ENCODE measurements around the gene RAB17.

RAB17 gene, protein sequence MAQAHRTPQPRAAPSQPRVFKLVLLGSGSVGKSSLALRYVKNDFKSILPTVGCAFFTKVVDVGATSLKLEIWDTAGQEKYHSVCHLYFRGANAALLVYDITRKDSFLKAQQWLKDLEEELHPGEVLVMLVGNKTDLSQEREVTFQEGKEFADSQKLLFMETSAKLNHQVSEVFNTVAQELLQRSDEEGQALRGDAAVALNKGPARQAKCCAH

DNA sequence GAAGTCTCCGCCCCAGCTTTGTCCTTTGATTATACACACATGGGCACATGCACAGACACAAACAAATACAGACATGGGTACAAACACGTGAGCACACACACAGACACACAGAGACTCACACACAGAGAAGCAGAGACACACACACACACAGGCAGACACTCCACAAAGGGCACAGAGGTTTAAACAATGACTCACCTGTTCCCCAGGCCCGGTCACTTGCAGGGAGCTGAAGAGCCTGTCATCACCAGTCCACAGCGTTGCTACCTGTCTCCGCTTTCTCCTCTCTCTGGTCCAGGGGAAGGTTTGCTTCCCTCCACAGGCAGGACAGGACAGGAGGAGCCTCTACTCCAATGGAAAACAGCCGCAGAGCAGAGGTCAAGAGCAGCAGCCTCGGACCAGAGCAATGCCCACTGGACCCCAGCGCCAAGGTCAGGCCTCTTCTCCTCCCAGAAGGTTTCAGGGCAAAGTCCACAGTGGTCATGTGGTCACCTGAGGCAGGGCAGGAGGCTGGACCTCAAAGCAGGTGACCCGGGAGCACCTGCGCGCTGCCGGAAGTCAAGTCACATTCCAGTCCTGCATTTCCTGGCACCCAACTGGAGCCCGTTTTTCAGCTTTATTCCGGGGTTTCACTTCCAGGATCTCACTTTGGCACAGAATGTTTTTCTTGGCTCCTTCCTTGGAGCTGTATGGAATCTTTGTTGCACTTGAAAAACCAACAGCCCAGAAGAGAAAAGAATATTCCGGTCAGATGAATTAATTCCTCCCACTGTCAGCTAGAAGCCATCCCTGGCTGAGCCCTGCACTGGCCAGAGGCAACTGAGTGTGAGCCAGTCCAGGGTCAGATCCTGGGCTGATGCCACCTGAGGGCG is at the start of gene RAB17:
Gene RAB17 (minus strand): TSS at position 463 of the 869 bp plus-strand sequence. CDS start 4,580 bp downstream, outside the sequence.
- no peak for DNase-seq (ENCODE audit: low read depth in 3 of 3)

DNA sequence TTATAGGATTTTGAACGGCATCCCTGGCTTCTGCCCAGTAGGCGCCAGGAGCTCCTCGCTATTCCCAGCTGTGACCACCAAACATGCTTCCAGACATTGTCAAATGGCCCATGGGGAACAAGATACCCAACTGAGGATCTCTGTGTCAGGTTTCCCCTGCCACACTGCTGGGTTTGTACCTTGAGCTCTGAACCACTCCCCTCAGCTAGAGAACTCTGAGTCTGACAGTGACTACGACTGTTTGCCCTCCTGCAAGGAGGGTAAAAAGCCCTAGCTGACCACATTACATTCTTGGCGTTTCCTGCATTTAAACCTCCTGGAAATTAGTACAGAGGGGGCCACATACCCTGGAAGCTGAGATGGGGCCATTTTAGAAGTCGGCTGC is 49.3 kb upstream of the RAB17 start:
- DNase-seq (ENCODE audit: low read depth in 3 of 3) = no peak

DNA sequence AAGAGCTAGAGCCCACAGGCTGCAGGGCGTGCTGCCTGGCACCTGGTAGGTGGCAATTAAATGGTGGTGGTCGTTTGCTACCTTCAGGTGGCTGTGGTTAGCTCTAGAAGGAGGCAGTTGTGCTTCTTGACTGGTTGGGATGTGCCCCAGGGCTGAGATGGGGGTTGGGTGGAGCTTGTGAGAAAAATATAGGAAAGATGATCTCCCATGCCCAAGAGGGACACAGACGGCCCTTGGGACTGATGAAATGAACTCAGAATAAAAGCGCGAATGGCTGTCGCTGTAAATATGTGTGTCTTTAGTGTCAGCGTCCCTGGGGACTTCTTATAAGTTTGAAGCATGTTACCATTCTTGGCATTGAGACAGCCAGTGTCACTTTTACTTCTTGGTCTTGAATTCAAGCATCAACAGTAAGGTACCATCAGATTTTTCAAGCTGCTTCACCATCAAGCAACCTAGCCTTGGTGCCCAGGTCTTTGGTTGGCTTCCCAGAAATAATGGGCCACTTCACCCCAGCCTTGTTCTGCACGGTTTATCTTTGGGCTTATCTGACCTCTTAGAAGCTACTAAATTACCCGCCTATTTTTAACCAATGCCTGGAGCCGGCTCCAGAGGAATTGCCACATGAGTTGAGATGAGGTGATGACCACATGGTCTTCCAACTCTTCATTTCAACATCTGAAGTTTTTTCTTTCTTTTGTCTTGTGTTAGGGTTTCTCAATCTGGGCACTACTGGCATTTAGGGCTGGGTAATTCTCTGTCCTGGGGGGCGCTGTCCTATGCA is 48.7 kb upstream of the RAB17 start:
- DNase-seq (ENCODE audit: low read depth in 3 of 3) = no peak

DNA sequence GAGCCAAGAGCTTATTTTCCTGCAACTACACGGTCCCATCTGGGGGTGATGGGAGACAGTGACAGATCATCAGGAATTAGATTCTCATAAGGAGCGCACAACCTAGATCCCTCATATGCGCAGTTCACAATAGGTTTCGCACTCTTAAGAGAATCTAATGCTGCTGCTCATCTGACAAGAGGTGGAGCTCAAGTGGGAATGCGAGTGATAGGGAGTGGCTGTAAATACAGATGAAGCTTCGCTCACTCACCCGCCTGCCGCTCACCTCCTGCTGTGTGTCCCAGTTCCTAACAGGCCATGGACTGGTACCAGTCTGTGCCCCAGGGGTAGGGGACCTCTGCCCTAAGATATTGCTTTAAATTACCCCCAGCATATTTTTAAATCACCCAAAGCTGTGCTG is 47.6 kb upstream of the RAB17 start:
- no peak for DNase-seq (ENCODE audit: low read depth in 3 of 3)

DNA sequence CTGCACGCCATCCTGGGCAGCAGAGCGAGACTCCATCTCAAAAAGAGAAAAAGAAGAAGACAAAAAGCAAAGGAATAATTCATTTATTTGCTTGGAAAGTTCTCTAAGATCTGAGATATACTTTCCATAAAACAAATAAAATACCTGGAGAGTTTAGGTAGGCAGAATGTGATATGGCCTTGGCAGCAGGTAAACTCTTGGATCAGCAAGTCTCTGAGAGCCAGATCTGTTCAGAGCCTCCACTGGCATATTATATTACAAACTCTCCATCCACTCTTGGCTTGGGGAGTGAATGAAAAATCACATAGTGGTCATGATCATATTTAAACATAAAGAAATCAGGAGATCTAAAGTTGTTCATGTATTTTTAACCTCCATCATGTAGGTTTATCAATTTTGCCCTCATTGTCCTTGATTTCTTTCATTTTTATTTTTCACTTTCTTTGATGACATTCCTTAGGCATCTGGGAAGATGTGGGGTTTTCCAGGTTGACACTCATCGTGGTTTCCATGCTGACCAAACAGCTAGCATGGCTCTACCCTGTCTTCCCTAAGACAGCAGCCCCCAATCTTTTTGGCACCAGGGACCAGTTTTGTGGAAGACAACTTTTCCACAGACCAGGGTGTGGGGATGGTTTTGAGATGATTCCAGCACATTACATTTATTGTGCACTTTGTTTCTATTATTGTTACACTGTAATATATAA is 47.0 kb upstream of the RAB17 start:
- no peak for DNase-seq (ENCODE audit: low read depth in 3 of 3)

DNA sequence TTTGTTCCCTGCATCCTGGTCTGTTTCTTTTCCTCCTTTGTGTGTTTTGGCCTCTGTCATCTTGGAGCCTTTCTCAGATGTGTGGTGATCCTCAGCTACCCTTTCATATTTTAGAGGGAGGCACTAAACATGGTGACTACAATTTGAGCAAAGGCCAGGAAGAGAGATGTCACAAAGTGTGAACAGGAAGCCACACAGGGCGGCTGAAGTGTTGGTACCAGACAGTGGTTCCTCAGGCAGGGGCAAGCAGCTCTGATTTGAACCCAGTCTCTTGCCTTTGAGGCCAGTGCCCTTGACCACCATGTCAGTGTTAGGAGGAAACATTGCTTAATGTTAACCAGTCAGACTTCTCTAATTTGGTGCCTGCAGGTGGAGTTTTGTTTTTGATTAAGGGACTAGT is 46.0 kb upstream of the RAB17 start:
- DNase-seq (ENCODE audit: low read depth in 3 of 3) = no peak

DNA sequence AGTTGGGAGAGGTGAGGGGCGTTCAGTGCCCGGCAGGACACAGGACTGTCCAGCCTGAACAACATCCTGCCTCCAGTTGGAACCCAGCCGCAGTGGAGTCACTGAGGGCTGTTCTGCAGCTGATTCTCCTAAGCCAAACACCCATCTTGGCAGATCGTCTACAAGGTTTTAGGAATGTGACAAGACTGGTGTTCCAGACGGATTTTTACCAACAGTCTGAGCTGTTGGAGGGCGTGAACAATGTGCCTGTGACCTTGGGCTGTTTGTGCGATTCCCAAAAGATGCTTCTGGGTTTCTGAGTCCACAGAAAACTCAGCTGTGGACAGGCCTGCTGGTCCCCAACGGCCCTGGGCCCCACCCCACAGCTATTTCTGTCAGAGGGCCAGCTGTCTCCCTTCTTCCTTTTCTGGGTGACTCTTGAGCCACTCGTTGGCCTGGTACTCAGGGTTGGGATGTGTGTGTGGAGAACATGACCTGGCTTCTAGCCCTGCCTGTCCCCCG is 42.6 kb upstream of the RAB17 start:
- DNase-seq (ENCODE audit: low read depth in 3 of 3) = no peak

DNA sequence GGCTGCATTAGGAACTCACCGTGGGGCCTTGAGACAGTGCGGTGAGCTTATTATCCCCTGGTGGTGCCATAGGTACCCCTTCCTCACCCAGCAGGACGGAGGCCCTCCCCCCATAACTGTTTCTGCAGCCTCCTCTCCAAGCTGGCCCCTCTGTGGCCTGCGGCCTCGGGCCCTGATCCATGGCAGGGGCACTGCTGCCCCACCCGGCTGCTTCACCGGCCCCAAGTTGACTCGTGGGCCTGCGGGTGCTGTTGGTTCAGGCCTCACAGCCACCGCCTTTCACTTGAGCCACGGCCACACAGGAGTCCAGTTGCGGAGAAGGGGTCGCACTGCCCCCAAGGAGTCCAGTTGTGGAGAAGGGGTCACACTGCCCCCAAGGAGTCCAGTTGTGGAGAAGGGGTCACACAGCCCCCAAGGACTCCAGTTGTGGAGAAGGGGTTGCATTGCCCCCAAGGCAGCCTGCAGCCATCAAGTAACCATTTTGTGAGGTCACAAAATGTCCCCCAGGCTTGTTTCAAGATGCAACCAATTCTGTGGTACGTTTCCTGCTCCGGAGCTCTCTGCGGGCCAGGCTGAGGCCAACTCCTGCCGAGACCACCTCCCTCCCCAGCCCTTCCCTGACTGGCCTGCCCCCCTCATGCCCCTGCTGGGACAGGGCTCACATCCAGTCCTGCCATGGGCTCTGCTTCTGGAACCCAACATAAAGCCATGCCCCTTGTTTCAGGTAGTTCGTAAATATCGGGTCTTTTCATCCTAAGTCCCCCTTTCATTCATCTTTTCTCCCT is 41.5 kb upstream of the RAB17 start:
- no peak for DNase-seq (ENCODE audit: low read depth in 3 of 3)

DNA sequence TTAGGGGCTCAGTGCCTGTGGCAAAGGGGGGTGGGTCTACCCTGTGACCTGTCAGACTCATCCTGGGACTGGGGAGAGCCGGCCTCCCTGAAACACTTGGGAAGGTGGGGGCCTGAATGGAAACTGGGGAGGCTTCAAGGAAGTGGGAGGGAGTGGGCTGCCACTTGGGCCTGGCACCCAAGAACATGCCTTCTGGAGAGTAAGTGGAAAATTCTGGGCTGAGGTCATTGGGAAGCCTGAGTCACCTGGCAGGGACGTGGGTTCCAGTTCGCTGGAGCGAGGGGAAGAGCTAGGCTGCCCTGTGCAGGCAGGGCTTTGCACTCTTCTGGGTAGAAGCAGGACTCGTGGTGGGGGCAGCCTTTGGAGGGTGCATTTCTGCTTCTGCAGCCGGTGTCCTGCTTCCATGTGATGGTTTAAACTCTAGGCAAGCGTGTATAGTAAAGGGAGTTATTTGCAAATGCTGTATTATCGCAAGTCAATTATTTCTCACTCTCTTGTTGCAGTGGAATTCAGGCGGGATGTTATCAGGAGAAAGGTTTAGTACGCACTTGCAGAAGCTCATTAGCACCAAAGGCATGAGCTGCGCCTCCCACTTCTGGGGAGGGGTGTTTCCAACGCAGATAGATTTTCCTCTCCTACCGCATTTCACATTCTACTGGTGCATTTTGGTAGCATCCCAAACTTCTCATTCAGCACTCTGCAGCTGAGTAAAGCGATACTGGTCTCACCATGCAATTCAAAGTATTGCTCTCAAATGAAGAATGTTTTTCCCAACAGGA is 40.7 kb upstream of the RAB17 start:
- DNase-seq (ENCODE audit: low read depth in 3 of 3) = no peak

DNA sequence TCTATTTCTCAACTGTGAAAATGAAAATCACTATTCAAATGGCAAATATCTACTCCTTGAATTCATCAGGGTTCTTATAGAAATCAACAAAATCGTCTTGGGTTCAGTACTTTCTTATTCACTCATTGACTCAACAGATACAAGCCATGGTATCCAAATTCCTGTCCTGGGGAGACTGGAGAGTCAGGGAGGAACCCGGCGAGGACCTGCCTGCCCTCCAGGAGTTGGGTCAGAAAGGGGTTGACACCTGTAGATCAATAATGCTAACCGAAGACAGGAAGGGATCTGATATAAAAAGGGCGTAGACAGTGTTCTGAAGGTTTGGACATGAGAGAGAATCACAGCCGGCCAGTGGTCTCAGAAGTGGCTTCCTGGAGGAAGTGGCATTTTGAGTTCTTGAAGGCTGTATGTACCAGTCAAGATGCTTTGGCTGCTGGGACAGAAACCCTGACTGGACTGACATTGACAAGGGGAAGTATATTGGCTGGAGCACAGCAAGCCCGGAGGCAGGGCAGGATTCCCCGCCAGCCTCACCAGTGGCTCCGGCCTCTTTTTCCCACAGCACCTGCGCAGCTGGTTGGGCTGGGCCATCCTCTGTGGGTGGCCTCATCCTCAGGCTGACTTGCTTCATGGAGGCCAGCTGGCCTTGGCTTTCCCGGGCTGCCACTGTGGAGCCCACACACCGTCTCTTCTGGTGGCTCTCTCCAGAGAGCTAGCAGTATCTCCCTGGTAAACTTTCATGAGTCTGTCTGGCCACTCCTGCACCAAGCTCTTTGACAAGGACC is 39.9 kb upstream of the RAB17 start:
- DNase-seq (ENCODE audit: low read depth in 3 of 3) = no peak

DNA sequence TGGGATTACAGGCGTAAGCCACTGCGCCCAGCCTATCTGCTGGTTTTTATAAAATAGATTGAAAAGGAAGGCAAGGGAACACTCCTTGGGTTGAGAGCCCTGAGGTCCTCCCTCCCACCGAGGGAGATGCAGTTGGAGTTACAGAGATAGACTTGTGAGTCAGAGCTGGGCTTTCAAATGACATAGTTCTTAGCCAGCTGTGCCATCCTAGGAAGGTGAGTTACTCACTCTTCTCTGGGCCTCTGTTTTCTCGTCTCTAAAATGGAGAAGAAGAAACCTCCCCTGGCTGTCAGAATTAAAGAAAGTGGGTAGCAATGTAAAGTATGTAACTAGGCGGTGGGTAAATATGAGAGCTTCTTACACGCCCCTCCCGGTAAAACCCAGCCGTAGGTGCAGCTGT is 39.2 kb upstream of the RAB17 start:
- no peak for DNase-seq (ENCODE audit: low read depth in 3 of 3)

DNA sequence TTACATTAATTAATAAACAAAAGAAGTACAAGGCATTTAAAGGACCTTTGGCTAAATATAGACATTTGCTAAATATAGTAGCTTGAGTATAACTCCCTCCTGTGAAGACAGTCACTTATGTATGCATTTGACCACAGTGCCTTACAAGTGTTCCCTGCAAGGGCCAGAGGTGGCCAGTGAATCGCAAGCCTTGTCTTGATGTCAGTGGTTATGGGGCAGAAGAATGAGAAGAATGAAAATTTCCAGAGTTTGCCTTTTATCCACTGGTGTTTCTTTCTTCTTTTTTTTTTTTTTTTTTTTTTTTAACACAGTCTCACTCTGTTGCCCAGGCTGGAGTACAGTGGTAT is 38.6 kb upstream of the RAB17 start:
- no peak for DNase-seq (ENCODE audit: low read depth in 3 of 3)

DNA sequence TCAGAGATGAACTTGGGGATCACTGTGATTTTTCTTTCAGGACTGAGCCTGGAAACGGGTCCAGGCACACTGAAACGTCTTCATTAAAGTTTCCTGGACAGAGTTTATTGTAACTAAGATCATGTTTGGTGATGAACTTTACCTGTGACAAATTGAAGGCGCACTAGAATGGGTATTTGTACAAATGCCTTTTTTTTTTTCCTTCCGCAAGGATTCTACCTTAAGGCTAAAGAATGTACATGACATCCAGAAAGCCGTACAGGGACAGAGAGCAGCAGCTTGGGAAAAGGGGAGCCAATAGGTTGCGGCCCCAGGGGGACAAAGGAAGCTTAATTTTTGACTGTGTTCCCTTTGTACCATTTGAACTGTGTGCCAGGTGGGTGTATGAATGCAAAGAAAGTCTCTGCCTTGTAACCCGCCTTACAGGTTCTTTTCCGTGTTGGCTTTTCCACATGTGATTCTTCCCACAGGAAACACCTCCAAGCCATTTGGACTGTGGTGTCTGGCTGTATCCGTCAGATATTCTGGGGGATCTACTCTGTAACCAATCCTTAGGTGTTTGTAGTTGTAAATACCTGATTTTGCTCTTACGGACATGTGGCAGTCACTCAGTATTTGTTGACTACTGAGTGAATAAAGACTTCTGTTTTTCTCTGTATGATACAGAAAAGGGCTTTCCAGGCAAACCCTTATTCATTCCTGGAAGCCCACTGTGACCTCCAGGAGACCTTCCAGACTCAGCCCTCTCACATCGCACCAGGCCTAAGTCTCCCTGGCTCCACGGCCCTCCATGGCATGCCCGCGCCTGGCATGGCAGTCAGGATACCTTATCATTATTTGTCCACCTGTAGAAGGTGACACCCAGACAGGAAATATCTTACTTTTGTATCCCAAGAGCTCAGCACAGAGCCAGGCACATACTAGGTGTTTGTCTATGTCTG is 38.0 kb upstream of the RAB17 start:
- no peak for DNase-seq (ENCODE audit: low read depth in 3 of 3)

DNA sequence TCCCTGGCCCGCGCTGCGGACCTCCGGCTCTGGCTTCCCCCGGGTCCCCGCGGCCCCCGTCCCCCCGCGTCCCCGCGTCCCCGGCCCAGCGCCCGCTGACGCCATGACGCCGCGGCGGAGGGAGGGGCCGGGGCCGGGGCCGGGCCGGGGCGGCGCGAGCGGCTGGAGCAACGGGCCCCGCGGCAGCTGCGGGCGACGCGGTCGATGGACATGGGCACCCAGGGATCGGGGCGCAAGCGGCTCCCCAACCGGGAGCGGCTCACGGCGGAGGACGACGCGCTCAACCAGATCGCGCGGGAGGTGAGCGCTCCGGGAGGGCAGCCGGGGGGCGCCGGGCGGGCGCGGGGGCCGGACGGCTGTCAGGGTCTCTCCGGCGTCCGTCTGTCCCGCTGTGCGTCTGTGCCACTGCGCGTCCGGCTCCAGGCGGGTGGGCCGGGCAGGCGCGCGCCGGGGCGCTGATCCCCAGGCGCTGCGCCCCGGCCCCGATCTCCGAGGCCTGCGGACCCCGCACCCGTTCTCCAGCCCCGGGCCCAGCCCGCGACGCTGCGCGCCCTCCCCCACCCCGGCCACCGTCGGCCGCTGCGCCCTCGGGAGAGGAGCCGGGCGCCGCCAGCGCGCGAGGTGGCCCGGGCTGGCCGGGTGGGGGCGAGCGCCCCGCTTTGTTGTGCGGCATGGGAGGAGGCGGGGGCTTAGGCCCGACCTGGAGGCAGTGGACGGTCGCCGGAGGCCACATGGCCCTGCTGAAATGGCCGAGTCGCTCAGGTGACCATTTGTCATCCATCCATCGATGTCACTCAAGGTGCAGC is 37.1 kb upstream of the RAB17 start, which contains the start of gene LRRFIP1:
Gene LRRFIP1 (plus strand): TSS at position 147 of the 806 bp plus-strand sequence. CDS start 58 bp downstream, at position 205.
- DNase-seq (ENCODE audit: low read depth in 3 of 3) = no peak

DNA sequence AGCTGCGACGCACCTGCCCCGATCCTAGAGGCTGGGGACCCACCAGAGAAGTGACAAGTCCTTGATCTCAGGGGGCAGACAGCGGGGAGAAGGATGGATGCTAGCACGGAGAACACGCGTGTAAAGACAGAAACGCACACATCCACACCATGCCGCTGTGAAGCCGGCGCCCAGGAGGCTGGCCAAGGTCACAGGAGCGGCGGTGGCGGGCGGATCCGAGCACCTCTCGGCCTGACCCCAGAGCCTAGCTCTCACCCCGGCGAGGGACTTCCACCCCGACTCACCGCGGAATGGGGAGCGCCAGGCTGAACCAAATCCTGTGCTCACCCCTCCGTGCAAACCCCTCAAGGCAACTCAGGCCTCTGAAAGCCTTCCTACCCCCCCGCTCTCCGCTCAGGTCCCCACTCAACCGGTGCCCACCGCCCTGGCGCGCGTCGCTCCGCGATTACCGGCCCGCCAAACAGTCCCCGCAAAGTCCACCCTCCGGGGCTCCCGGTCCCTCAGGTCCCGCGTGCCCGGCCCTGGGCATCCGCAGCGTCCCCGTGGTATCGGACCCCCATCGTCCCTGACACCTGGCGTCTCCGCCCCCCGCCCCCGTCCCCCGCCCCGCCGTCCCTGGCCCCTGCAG is 36.4 kb upstream of the RAB17 start:
- DNase-seq (ENCODE audit: low read depth in 3 of 3) = no peak

DNA sequence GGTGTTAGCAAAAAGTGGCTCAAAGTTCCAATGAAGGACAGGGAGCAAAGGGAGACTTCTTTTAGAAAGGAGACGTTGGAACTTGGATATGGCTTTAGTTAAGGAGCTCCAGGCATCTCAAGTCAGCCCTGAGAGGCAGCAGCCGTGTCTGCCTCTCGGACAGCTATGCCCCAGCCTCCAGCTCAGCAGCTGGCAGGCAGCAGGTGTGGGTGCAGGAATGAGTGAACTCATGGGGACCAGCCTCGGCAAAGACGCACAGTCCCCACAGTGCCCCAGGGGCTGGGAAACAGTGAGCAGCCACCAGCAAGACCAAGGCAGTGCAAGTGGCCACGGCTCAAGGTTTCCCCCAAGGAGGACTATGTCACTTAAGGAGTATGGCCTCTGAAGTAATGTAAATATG is 35.2 kb upstream of the RAB17 start:
- DNase-seq (ENCODE audit: low read depth in 3 of 3) = no peak

DNA sequence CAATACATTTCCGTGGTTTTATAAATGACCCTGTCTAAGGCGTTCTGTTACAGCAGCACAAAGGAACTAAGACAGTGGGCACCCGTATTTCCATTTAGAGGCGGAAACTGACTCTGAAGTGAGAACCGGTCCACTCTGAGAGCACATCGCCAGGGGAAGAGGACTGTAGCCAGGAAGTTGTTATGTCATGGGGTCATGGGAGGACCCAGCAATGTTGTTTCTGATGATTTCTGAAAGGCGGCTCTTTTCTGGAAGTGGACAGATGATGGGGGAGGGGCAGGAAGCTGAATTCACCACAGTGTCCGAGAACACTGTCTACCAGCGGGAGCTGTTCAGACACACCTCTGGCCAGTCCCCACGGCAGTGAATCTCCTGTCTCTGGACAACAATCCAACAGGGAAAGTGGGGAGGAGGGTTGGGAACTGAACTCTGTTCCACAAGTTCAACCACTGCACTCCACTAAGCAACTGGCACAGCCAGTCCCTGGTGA is 34.7 kb upstream of the RAB17 start:
- DNase-seq (ENCODE audit: low read depth in 3 of 3) = no peak

Measured in stimulated activated CD4-positive, alpha-beta T cell treated with anti-CD3 and anti-CD28 coated beads, TNF-alpha, amount 100 ng/mL, for 4 hours (primary cell).